ENCODE measurements around the gene RAB27B.

DNA sequence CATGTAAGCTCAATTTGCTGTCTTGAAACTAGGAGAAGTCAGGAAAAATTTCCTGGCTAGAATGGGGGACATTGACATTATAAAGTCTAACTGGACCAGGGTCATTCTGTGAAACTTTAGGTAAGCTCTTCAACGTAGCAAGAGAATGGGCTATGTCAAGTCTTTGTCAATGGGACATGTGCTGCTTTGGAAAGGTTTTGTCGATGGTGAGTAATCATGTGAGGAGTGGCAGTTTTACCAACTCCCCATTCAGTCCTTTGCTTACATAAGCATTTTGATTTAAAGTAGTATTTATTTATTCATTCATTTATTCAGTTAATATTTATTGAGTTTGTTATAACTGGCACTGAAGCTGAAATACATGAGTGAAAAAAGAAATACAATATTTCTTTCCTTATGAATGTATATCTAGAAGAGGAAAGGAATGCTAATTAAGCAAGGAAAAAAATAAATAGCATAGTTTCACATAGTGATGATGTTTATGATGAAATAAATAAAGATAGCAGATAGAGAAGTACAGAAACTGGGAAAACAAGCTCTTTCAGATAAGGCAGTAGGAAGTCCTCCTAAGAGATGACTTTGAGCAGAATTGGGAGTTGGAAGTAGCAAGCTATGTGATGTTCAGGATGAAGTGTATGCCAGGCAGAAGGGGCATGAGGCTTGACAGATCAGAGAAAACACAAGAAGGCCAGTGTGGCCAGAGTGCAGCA lies 25.4 kb upstream of the RAB27B start:
- TF ChIP-seq CTCF (IDR thresholded peaks at IDR 0.05; ENCODE audit: low read length), result no peak
- no peak for TF ChIP-seq EZH2 (IDR thresholded peaks at IDR 0.05; ENCODE audit: borderline replicate concordance, low read length)
